GM18870 (cell line): Measurements from ENCODE around the gene WDR90.
"Not testable (repeated sequence)": the region's sequence is repeated elsewhere in the genome, so short reads cannot be mapped to it uniquely, and the experiment has no call there.

Experiments used
- ATAC-seq: cut with Tn5 transposase; IDR thresholded peaks from one replicate; pipeline ENCODE4 v1.9.1; 2021; ENCODE audit warnings: moderate library complexity; ENCODE audit not compliant: unreplicated experiment

The WDR90 gene

GRCh38 chr16:704552-705380 lies 55.6 kb downstream of the WDR90 start:
- ATAC-seq: no peak

GRCh38 chr16:705431-706188 lies 56.4 kb downstream of the WDR90 start, which contains the start of gene FBXL16:
FBXL16 (minus strand) TSS chr16:705801; CDS start chr16:697405, 8,396 bp downstream.
- no peak for ATAC-seq

DNA sequence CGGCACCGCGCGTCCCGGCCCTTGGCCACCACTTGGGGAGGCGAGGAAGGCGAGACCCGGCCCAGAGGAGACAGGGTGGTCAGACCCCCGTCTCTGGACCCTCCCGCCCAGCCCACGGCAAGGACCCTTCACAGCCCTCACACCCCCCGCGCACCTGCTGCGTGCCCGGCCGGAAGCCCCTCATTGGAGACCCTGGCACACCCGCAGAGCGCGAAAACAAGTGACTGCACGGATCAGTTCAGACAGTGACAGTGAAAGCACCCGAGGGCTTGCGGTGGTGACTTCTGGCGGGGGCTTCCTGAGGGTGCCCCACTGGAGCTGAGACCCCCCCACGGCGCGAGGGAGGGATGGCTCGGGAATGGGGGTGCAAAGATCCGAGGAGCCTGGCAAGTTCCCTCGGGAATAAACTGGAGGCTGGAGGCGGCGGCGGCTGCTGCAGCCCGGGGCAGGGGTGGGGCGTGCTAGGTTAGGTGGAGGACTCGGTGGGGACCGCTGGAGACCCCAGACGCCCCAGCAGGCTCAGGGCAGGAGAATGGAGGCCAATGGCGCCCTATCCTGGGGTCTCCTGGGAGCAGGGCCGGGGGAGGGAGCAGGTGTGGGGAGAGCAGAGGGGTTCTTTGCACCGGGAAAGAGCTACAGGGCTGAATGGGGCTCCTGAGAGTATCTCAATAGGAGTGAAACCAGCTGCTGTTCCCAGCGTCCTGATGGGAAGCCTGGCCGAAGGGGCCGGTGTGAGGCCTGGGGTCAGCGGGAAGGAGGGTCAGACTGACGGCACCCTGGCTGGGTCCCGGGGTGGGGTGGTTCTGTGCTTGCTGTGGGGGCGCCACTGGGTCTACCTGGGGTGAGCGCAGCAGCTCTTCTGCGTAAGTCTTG lies 57.3 kb downstream of the WDR90 start:
- ATAC-seq: no peak

- ATAC-seq: no peak
These were observed 57.9 kb downstream of the WDR90 start for GRCh38 chr16:707062-707538.

DNA sequence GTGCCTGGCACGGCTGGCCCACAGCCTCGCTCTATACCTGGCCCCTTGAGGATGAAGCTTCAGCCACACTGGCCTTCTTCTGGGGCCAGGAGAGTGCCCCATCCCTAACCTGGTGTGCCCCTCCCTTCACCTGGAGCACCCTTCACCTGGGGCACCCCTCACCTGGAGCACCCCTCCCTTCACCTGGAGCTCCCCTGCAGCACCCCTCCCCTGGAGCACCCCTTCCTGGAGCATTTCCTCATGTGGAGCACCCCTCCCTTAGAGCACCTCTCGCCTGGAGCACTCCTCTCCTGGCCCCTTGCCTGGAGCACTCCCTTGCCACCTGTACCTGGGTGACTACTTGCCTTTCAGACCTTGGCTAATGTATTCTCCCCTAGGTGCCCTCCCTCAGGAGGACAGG lies 58.9 kb downstream of the WDR90 start:
- ATAC-seq: no peak

DNA sequence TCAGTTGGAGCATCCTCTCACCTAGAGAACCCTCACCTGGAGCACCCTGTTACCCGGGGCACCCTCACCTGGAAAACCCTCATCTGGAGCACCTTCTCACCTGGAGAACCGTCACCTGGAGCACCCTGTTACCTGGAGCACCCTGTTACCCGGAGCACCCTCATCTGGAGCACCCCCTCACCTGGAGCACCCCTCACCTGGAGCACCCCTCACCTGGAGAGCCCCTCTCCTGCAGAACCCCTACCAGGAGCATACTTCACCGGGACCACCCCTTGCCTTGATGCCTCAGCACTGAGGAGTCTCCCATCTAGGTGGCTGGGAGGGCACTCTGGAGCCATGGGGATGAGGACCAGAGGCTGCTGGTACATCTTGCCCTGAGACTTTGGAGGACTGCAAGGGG lies 59.8 kb downstream of the WDR90 start:
- no peak for ATAC-seq

- ATAC-seq: no peak
These were observed 60.7 kb downstream of the WDR90 start for GRCh38 chr16:709566-710499.

DNA sequence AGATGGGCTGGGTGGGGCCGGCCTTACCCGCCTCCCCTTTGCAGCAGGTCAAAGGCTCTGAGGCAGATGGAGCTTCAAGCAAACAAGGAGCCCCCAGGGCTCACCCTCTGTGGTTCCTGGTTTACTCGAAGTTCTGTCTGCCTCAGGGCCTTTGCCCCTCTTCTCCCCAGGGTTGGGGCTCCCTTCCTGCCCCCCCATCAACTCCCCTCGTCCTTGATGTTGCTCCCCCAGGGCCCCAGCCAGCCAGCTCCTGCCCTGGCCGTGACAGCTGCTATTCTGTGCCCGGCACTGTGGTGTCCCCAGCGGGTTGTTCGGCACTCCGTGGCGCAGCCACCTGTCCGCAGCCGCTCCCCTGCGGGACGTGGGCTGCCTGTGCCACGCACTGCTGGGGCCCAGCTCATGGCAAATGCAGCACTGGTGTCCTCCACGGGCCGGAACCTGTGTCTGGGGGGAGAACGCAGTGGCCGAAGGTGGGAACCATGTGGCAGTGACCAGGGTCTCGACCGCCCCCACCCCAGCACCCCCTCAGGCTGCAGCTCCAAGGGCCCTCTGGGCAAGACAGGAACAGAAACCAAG lies 61.4 kb downstream of the WDR90 start:
- ATAC-seq: no peak

DNA sequence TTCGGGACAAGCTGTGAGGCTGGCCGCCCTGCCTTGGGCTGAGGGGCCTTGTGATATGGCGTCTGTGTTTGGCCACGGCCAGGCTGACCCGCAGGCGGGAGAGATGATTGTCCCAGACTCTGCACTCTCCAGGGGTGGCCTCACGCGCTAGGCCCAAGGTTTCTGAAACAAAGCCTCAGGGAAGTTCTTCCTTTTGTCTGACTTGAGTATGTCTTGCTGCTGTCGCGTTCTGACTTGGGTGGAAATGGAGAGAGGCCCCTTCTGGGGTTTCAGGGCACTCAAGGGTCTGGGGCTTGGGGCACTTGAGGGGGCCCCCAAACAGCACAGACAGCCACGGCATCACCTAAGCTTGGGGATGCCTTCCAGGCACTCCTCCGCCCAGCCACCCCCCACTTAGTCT lies 61.9 kb downstream of the WDR90 start:
- no peak for ATAC-seq

GRCh38 chr16:711548-712320 lies 62.6 kb downstream of the WDR90 start:
- no peak for ATAC-seq

DNA sequence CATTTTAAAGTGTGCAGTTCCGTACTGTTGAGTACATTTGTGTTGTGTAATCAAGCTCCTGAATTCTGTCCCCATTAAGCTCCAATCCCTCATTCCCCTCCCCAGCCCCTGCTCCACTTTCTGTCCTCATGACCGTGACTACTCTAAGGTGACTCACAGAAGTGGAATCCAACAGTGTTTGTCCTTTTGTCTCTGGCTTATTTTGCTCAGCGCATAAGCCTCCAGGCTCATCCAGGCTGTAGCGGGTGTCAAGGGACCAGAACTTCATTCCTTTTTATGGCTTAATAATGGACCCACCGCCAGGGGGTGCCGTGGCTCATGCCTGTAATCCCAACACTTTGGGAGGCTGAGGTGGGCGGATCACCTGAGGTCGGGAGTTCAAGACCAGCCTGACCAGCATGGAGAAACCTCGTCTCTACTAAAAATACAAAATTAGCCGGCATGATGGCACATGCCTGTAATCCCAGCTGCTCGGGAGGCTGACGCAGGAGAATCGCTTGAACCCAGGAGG lies 63.6 kb downstream of the WDR90 start:
- not testable (repeated sequence) for ATAC-seq

- ATAC-seq: no peak
These were observed 64.9 kb downstream of the WDR90 start for GRCh38 chr16:714079-714478.

- ATAC-seq: no peak
These were observed 65.7 kb downstream of the WDR90 start, which contains the start of gene METRN for GRCh38 chr16:714558-715476. METRN (plus strand) TSS chr16:715118; CDS start chr16:715290, 172 bp downstream.

DNA sequence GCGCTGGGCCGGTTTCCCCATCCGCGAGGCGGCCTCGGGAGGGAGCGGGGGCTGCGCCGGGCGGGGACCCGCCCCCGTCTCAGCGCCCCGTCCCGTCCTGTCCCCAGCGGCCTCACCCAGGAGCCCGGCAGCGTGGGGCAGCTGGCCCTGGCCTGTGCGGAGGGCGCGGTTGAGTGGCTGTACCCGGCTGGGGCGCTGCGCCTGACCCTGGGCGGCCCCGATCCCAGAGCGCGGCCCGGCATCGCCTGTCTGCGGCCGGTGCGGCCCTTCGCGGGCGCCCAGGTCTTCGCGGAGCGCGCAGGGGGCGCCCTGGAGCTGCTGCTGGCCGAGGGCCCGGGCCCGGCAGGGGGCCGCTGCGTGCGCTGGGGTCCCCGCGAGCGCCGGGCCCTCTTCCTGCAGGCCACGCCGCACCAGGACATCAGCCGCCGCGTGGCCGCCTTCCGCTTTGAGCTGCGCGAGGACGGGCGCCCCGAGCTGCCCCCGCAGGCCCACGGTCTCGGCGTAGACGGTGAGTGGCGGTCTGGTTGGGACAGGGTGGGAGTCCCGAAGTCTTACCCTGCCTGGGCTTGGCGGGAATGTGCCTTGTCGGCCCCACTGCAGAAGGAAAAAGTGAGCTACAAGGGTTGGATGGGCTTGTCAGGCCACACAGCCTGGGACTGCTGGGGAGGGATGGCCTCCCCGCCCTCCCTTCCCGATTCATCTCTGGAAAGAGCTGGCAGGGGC lies 66.5 kb downstream of the WDR90 start:
- no peak for ATAC-seq

GRCh38 chr16:716200-716568 lies 67.0 kb downstream of the WDR90 start:
- no peak for ATAC-seq

DNA sequence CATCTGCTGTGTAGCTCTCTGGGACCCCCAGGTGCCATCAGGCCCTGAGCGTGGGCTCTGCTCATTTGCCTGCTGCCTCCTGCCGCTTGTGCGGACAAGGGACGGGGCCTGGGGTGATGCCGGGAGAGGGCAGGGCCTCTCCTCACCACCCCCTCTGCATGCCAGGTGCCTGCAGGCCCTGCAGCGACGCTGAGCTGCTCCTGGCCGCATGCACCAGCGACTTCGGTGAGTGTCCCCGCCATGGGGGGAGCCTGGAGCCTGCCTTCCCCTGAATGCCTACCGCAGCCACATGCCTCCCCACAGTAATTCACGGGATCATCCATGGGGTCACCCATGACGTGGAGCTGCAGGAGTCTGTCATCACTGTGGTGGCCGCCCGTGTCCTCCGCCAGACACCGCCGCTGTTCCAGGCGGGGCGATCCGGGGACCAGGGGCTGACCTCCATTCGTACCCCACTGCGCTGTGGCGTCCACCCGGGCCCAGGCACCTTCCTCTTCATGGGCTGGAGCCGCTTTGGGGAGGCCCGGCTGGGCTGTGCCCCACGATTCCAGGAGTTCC lies 67.7 kb downstream of the WDR90 start:
- ATAC-seq: no peak
